ENCODE results near the gene MLLT3. TPM values are rescaled to one million over a fixed set of nuclear protein-coding genes. Genes with fewer than 3 reads are reported as not detected.

MLLT3 gene
- total RNA-seq, 2 experiments from 2014 or later: 59.1 to 60.8 TPM

GRCh38 chr9:20481437-20481836 lies 140.9 kb downstream of the MLLT3 start:
- H3K4me3 Mint-ChIP-seq: no peak overlapping the region
- no peak for ATAC-seq
- POLR2A ChIA-PET: interaction anchor here (1.1 kb wide), 1 partner anchor 18 kb away, joined by 4 read pairs; no protein-coding TSS in a partner anchor

GRCh38 chr9:20480249-20480648 lies 142.1 kb downstream of the MLLT3 start:
- Mint-ChIP-seq H3K27me3 (no peaks in the 10 kb centered on the region), H3K27ac (no peak overlapping the region), H3K9me3 (no peaks in the 10 kb centered on the region), H3K36me3 (ENCODE audit: low read depth) (peaks cover 4% of the 10 kb centered on the region), H3K4me1 (ENCODE audit: low read depth) (peaks cover 52% of the 10 kb centered on the region), H3K4me3 (no peak overlapping the region)
- no peak for ATAC-seq
- CTCF ChIA-PET: interaction anchor here (1.3 kb wide), 1 partner anchor 142 kb away, joined by 3 read pairs; the partner anchor contains the start of gene MLLT3
- no peak for DNase-seq
- no peak for TF ChIP-seq CTCF (IDR thresholded peaks at IDR 0.05)
- intact Hi-C loops (cut with micrococcal nuclease): no loop called here
- POLR2A ChIA-PET: no interaction called here

More at GRCh38 chr9:20481437-20481836, 140.9 kb downstream of the MLLT3 start:
- Mint-ChIP-seq H3K36me3 (ENCODE audit: low read depth) (peaks cover 4% of the 10 kb centered on the region), H3K27ac (no peak overlapping the region), H3K27me3 (no peaks in the 10 kb centered on the region), H3K9me3 (no peaks in the 10 kb centered on the region), H3K4me1 (ENCODE audit: low read depth) (peaks cover 49% of the 10 kb centered on the region)
- TF ChIP-seq CTCF (IDR thresholded peaks at IDR 0.05): no peak
- intact Hi-C loops (cut with micrococcal nuclease): no loop called here
- CTCF ChIA-PET: no interaction called here
- DNase-seq: no peak

GRCh38 chr9:20479419-20480155 lies 142.7 kb downstream of the MLLT3 start:
- Mint-ChIP-seq H3K9me3 (no peaks in the 10 kb centered on the region), H3K36me3 (ENCODE audit: low read depth) (peaks cover 4% of the 10 kb centered on the region), H3K4me1 (ENCODE audit: low read depth) (peaks cover 51% of the 10 kb centered on the region), H3K4me3 (no peak overlapping the region), H3K27me3 (no peaks in the 10 kb centered on the region), H3K27ac (no peak overlapping the region)
- ChIA-PET CTCF (interaction anchor here (1.3 kb wide), 1 partner anchor 143 kb away, joined by 3 read pairs; the partner anchor contains the start of gene MLLT3), POLR2A (interaction anchor here (0.7 kb wide), 1 partner anchor 129 kb away, joined by 3 read pairs; no protein-coding TSS in a partner anchor)
- intact Hi-C loops (cut with micrococcal nuclease): no loop called here
- DNase-seq: no peak
- peak; percentile 34 for ATAC-seq
- TF ChIP-seq CTCF (IDR thresholded peaks at IDR 0.05): no peak

GRCh38 chr9:20478786-20479185 lies 143.5 kb downstream of the MLLT3 start:
- no peak for TF ChIP-seq CTCF (IDR thresholded peaks at IDR 0.05)
- H3K4me1 Mint-ChIP-seq (ENCODE audit: low read depth): peaks cover 50% of the 10 kb centered on the region
- no peak for DNase-seq
- no peaks in the 10 kb centered on the region for H3K27me3 Mint-ChIP-seq
- POLR2A ChIA-PET: no interaction called here
- intact Hi-C loops (cut with micrococcal nuclease): no loop called here
- ATAC-seq: no peak
- no peaks in the 10 kb centered on the region for H3K9me3 Mint-ChIP-seq
- H3K36me3 Mint-ChIP-seq (ENCODE audit: low read depth): peaks cover 2% of the 10 kb centered on the region
- no peak overlapping the region for H3K4me3 Mint-ChIP-seq
- CTCF ChIA-PET: interaction anchor here (0.8 kb wide), 1 partner anchor 695 kb away, joined by 3 read pairs; no protein-coding TSS in a partner anchor
- H3K27ac Mint-ChIP-seq: no peak overlapping the region

GRCh38 chr9:20477940-20478620 lies 144.2 kb downstream of the MLLT3 start:
- no peaks in the 10 kb centered on the region for H3K9me3 Mint-ChIP-seq
- H3K4me1 Mint-ChIP-seq (ENCODE audit: low read depth): peaks cover 53% of the 10 kb centered on the region
- peaks cover 2% of the 10 kb centered on the region for H3K36me3 Mint-ChIP-seq (ENCODE audit: low read depth)
- H3K4me3 Mint-ChIP-seq: no peak overlapping the region
- no peaks in the 10 kb centered on the region for H3K27me3 Mint-ChIP-seq
- TF ChIP-seq CTCF (IDR thresholded peaks at IDR 0.05): no peak
- CTCF ChIA-PET: interaction anchor here (0.8 to 1.9 kb wide), 4 partner anchors 12 to 696 kb away, joined by 3 read pairs; no protein-coding TSS in a partner anchor
- DNase-seq (peak; percentile 5), ATAC-seq (peak; percentile 70)
- intact Hi-C loops (cut with micrococcal nuclease): no loop called here
- H3K27ac Mint-ChIP-seq: no peak overlapping the region
- POLR2A ChIA-PET: no interaction called here

Data from activated CD8-positive, alpha-beta T cell treated with anti-CD3 and anti-CD28 coated beads for 36 hours (primary cell).